HG03571 (cell line): ENCODE measurements around the gene CLNK.

Experiments
- ATAC-seq: cut with Tn5 transposase; IDR thresholded peaks from one replicate; pipeline ENCODE4 v1.9.1; 2021; ENCODE audit not compliant: unreplicated experiment

CLNK gene

GRCh38 chr4:10460313-10461047, 224.1 kb downstream of the CLNK start:
- no peak for ATAC-seq

- no peak for ATAC-seq
These were observed 225.3 kb downstream of the CLNK start for GRCh38 chr4:10459305-10459704.

DNA sequence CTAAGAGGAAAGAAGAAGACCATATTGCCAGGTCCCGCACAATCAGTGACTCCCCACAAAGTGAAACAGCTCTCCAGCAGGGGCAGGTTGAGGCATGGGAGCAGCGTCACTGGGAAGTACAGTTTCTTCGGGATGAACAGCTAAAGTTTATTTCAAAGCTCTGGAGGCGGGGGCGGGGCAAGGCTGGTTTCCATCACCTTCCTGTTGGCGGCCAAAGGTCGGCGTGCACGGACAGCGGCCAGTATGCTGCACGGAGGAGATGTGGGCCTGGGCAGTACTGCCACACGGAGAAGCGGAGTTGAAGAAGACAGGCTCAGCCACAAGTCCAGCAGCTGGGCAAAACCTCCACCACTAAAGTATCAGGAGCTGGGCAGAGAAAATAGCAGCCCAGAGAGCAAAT, 226.4 kb downstream of the CLNK start:
- ATAC-seq, result no peak

- ATAC-seq, result peak; percentile 78
These were observed 227.2 kb downstream of the CLNK start, which contains the start of gene ZNF518B for GRCh38 chr4:10457255-10457801. Gene ZNF518B, minus strand, starts transcription at chr4:10457426. Its CDS starts 11,098 bp downstream, at chr4:10446328.

DNA sequence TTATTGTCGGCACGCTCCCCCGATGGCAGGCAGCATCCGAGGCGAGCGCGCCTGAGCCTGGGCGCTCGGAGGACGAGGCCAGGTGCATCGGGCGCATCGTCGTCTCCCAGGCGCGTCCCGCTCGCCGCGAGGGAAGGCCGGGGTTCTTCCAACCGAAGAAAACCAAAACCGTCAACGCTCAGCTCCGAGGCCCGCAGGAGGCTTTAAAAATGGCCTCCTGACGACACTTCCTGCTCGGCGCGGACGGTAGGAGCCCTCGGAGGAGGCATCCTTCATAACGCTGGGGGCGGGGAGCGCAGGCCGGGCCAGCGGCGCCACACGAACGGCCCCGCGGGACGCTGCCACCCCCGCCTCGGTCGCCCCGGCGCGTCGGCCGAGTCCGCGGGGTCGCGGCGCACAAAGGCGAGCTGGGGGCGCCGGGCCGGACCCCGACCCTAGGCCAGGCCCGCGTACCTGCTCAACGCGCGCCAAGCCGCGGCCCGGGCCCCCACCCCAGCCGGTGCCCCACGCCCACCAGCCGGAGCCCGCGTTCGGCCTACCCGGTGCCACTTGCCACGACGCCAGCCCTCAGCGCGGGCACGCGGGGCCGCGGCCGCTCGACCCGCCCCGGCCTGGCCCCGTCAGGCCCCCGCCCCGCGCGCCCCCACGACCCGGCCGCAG, 227.8 kb downstream of the CLNK start:
- peak; percentile 71 for ATAC-seq

DNA sequence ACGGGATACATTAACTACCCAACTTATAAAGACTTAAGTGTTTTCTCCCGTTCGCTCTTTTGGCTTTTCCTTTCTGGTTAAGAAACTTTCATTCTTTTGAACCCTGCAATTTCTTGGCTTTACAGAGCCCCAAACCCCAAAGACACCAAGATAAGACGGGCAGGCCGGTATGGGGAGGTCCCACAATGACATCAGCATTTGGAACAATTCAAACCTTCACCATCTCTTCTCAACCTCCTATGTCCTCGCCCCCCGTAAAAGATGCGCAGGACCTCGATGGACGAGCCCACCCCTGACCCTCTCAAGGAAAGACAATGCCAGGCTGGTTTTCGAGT, 228.3 kb downstream of the CLNK start:
- no peak for ATAC-seq

DNA sequence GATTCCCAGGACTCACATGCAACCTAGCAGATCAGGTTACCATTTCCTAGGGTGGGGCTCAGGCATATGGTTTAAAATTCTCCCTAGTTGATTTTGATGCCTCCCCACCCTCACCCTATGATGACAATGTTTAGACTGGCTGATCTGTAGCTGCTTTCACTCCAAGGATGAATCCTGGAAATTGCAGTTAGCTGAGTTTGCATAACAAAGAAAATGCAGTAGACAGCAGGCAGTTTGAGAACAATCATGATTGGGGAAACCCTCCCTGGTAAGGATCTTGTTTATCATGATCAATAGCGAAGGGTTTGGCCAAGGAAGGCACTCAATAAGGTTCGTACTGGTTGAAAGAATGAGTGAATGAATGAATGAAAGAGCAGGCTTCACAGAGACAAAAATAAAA, 229.4 kb downstream of the CLNK start:
- ATAC-seq, result no peak

- no peak for ATAC-seq
These were observed 229.8 kb downstream of the CLNK start for GRCh38 chr4:10454726-10455125.

DNA sequence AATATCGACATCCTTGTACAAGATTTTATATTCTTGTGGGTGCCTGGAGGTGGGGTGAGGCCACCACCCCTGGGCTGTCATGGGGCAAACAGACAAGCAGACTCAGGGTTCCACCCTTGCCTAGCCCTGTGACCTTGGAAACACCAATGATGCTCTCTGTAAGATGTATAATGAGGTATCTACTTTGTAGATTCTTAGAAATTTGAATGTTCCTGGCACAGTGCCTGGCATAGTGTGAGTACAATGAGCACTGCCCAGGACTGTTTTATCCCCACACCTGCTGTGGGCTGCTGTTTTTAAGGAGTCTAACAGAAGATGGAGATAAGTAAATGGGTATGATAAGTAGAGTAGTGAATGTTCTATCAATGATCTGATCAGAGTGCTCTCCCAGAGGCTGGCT, 230.4 kb downstream of the CLNK start:
- ATAC-seq, result no peak

- no peak for ATAC-seq
These were observed 235.6 kb downstream of the CLNK start for GRCh38 chr4:10448991-10449390.

DNA sequence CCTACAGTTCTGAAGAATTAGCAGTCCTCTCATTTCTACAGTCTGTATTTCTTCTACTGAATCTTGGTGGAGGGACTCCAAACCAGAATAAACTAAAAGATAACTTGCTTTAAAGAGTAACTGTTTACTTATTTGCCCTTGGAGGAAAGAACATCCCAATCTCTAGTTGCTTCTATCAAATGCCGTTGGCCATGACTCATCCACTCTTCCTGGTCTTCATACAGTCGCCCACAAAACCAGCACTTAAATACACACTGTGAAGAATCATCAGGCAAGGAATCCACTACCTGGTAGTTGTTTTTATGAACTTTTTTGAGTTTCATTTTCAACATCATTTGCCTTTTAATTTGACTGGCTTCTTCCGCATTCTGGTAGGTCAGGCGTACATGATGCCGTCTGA, 241.6 kb downstream of the CLNK start:
- ATAC-seq, result no peak

GRCh38 chr4:10441512-10441911, 243.1 kb downstream of the CLNK start:
- no peak for ATAC-seq

- no peak for ATAC-seq
These were observed 245.6 kb downstream of the CLNK start for GRCh38 chr4:10438924-10439323.

GRCh38 chr4:10437735-10438134, 246.8 kb downstream of the CLNK start:
- ATAC-seq, result no peak
